Astrocyte (in vitro differentiated cells and primary cell): ENCODE results near the gene PTH1R. TPM values are rescaled to one million over a fixed set of nuclear protein-coding genes. Genes with fewer than 3 reads are reported as not detected.

Experiments
- DNase-seq: peaks from one replicate; pipeline ENCODE4 v3.0.0-alpha.2; 2010; ENCODE audit warnings: low read depth
- FAIRE-seq: peaks from 2 replicates; lab custom pipeline; 2011; peaks lifted over from hg19 to GRCh38; lab: Jason Lieb, UNC
- H2AFZ ChIP-seq: 2 replicates; pipeline ENCODE4 v1.6.0; 2012; ENCODE audit warnings: low read depth, low read length, inconsistent platforms
- H3K27ac ChIP-seq: 2 replicates; pipeline ENCODE4 v1.5.1; 2011; ENCODE audit warnings: low read depth, low read length, inconsistent platforms
- H3K27me3 ChIP-seq: 2 replicates; pipeline ENCODE4 v1.6.0; 2011; ENCODE audit warnings: low read length, inconsistent platforms; ENCODE audit not compliant: insufficient read depth
- H3K36me3 ChIP-seq: 2 replicates; pipeline ENCODE4 v1.5.1; 2011; ENCODE audit warnings: low read length, inconsistent platforms; ENCODE audit not compliant: insufficient read depth
- H3K4me1 ChIP-seq: 2 replicates; pipeline ENCODE4 v1.5.1; 2011; ENCODE audit warnings: low read length, inconsistent platforms; ENCODE audit not compliant: insufficient read depth
- H3K4me2 ChIP-seq: 2 replicates; pipeline ENCODE4 v1.6.0; 2012; ENCODE audit warnings: low read length, inconsistent platforms
- H3K4me3 ChIP-seq: 2 replicates; pipeline ENCODE4 v1.5.1; 2011; ENCODE audit warnings: low read depth, mild to moderate bottlenecking, low read length, inconsistent platforms; ENCODE audit not compliant: insufficient read depth
- H3K79me2 ChIP-seq: 2 replicates; pipeline ENCODE4 v1.6.0; 2012; ENCODE audit warnings: mild to moderate bottlenecking, low read length, inconsistent platforms; ENCODE audit not compliant: insufficient read depth
- H3K9ac ChIP-seq: 2 replicates; pipeline ENCODE4 v1.6.0; 2012; ENCODE audit warnings: mild to moderate bottlenecking, low read length, inconsistent platforms
- H3K9me3 ChIP-seq: 2 replicates; pipeline ENCODE4 v1.5.1; 2012; ENCODE audit warnings: low read depth, mild to moderate bottlenecking, low read length, inconsistent platforms; ENCODE audit not compliant: insufficient read depth
- H4K20me1 ChIP-seq: 2 replicates; pipeline ENCODE4 v1.6.0; 2012; ENCODE audit warnings: low read length, inconsistent platforms; ENCODE audit not compliant: insufficient read depth
- H3K27ac Mint-ChIP-seq: one replicate; pipeline ENCODE4 v1.8.0; 2021; ENCODE audit warnings: mild to moderate bottlenecking, mixed read lengths; ENCODE audit not compliant: unreplicated experiment
- H3K27me3 Mint-ChIP-seq: one replicate; pipeline ENCODE4 v1.8.0; 2021; ENCODE audit warnings: low read depth, mixed read lengths; ENCODE audit not compliant: unreplicated experiment
- H3K36me3 Mint-ChIP-seq: one replicate; pipeline ENCODE4 v1.8.0; 2021; ENCODE audit warnings: low read depth, mixed read lengths; ENCODE audit not compliant: unreplicated experiment
- H3K4me1 Mint-ChIP-seq: one replicate; pipeline ENCODE4 v1.8.0; 2021; ENCODE audit warnings: low read depth, mixed read lengths; ENCODE audit not compliant: unreplicated experiment
- H3K4me3 Mint-ChIP-seq: one replicate; pipeline ENCODE4 v1.8.0; 2021; ENCODE audit warnings: mild to moderate bottlenecking, moderate library complexity, mixed read lengths; ENCODE audit not compliant: unreplicated experiment
- H3K9me3 Mint-ChIP-seq: one replicate; pipeline ENCODE4 v1.8.0; 2021; ENCODE audit warnings: mild to moderate bottlenecking, mixed read lengths; ENCODE audit not compliant: unreplicated experiment
- EZH2 ChIP-seq: IDR thresholded peaks from 2 replicates; pipeline ENCODE4 v1.6.1; 2012; ENCODE audit warnings: mild to moderate bottlenecking, low read length, inconsistent platforms; ENCODE audit not compliant: insufficient read depth
- total RNA-seq: library from RNA; stranded (reverse); gene quantifications from 2 replicates; pipeline ENCODE4 v1.2.1, GENCODE V29; 2021
- TF ChIP-seq, protein P1 (sequence below): IDR thresholded peaks from 2 replicates; pipeline ENCODE4 v1.5.1; 2011; ENCODE audit warnings: low read depth, mild to moderate bottlenecking, inconsistent platforms, low read length, moderate library complexity; ENCODE audit not compliant: insufficient read depth

Gene PTH1R
- total RNA-seq, 1 donor from 2014 or later, result 5.2 TPM

DNA sequence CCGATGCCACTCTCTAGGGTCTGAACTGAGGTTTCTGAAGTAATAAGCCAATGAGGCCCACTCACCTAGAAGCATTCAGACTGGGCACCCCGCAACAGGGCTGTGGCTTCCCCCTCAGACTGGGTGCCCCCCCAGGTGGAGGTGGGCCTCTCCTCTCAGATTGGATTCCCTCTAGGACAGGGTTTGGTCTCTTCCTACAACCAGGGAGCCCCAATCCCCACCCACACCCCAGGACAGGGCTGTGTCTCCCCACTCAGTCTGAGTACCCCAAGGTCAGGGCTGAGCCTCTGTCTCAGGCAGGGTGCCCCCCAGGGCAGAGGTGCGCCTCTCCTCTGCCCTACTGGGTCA lies 27.7 kb downstream of the PTH1R start:
- Histone ChIP-seq H2AFZ (no peak overlapping the region), H3K4me1 (peaks cover 25% of the 10 kb centered on the region), H3K36me3 (no peaks in the 10 kb centered on the region), H3K9me3 (no peaks in the 10 kb centered on the region), H3K27ac (no peak overlapping the region), H3K4me3 (no peak overlapping the region), H3K4me2 (no peak overlapping the region), H3K79me2 (no peaks in the 10 kb centered on the region), H3K9ac (no peak overlapping the region), H3K27me3 (no peaks in the 10 kb centered on the region), H4K20me1 (no peaks in the 10 kb centered on the region)
- Mint-ChIP-seq H3K4me3 (no peak overlapping the region), H3K4me1 (no peaks in the 10 kb centered on the region), H3K27me3 (peaks cover 24% of the 10 kb centered on the region), H3K9me3 (no peaks in the 10 kb centered on the region), H3K27ac (no peak overlapping the region), H3K36me3 (no peaks in the 10 kb centered on the region)
- FAIRE-seq (no peak), DNase-seq (no peak)
- TF ChIP-seq, protein P1, sequence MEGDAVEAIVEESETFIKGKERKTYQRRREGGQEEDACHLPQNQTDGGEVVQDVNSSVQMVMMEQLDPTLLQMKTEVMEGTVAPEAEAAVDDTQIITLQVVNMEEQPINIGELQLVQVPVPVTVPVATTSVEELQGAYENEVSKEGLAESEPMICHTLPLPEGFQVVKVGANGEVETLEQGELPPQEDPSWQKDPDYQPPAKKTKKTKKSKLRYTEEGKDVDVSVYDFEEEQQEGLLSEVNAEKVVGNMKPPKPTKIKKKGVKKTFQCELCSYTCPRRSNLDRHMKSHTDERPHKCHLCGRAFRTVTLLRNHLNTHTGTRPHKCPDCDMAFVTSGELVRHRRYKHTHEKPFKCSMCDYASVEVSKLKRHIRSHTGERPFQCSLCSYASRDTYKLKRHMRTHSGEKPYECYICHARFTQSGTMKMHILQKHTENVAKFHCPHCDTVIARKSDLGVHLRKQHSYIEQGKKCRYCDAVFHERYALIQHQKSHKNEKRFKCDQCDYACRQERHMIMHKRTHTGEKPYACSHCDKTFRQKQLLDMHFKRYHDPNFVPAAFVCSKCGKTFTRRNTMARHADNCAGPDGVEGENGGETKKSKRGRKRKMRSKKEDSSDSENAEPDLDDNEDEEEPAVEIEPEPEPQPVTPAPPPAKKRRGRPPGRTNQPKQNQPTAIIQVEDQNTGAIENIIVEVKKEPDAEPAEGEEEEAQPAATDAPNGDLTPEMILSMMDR, result no peak
- TF ChIP-seq EZH2, result no peak

DNA sequence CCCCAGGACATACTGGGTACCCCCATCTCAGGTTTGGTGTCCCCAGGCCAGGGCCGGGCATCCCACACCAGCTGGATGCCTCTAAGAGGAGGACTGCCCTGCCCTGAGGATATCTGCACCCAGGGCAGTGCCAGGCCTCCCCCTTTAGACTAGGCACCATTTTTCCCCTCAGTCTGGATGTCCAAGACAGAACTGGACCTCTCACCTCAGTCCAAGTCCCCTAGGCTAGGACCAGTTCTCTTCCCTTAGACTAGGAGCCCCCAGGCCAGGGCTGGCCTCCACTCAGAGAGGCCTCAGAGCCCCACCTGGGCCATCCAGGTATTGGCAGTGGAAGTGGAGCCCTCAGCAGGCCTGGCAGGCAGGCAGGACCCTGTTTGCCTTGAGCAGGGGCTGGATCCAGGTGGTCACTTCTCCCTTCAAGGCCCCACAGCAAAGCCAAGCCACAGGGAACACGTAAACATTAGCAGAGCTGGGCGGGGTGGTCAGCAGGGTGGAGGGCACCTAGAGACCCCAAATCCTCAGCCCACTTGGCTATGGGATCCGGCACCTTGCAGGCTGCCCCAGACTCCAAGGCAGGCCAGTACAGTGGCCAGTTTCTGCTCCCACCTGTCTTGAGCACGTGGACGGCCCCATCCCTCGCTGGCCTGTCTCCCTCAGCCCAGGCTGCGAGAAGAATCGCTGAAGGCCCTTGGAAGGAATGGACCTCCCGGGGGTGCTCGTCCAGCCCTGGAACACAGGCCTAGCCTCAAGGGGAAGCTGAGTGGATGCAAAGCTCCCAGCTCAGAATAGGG lies 28.3 kb downstream of the PTH1R start:
- no peak for DNase-seq
- no peak overlapping the region for H2AFZ ChIP-seq

More for the DNA sequence above, 28.3 kb downstream of the PTH1R start:
- TF ChIP-seq EZH2, result no peak
- TF ChIP-seq, protein P1, result no peak
- peaks cover 17% of the 10 kb centered on the region for H3K27me3 Mint-ChIP-seq
- H3K4me3 Mint-ChIP-seq, result no peak overlapping the region
- no peaks in the 10 kb centered on the region for H3K36me3 ChIP-seq
- H3K9me3 Mint-ChIP-seq, result no peaks in the 10 kb centered on the region
- no peak for FAIRE-seq
- H3K79me2 ChIP-seq, result no peaks in the 10 kb centered on the region
- H3K4me3 ChIP-seq, result no peak overlapping the region
- H3K27ac Mint-ChIP-seq, result no peak overlapping the region
- H3K27me3 ChIP-seq, result no peaks in the 10 kb centered on the region
- H3K36me3 Mint-ChIP-seq, result no peaks in the 10 kb centered on the region
- no peak overlapping the region for H3K9ac ChIP-seq
- H4K20me1 ChIP-seq, result no peaks in the 10 kb centered on the region
- no peaks in the 10 kb centered on the region for H3K9me3 ChIP-seq
- peaks cover 25% of the 10 kb centered on the region for H3K4me1 ChIP-seq
- H3K4me2 ChIP-seq, result no peak overlapping the region
- no peaks in the 10 kb centered on the region for H3K4me1 Mint-ChIP-seq
- H3K27ac ChIP-seq, result no peak overlapping the region
